GM12878 (cell line): ENCODE results near the gene FAM20A. TPM values are rescaled to one million over a fixed set of nuclear protein-coding genes. Genes with fewer than 3 reads are reported as not detected.

Experiments
- ATAC-seq: fragments of 200-7000 bp; cut with Tn5 transposase; 3 replicates; pipeline ENCODE4 v1.9.1; 2020; ENCODE audit warnings: mild to moderate bottlenecking, moderate library complexity
- BruUV-seq: library from RNA; stranded (reverse); fragments of 400-500 nt; replicated peaks from 2 replicates; lab custom pipeline; 2021; lab: Mats Ljungman, UMichigan
- CTCF ChIA-PET: fragments of 300-600 bp; sonication (Branson Sonifier 250); formaldehyde crosslinking; extraction: SDS; loops from one replicate; lab custom pipeline; 2021; ENCODE audit warnings: inconsistent platforms; lab: Yijun Ruan, JAX
- POLR2A ChIA-PET: fragments of 350-600 bp; formaldehyde crosslinking; extraction: SDS; loops from one replicate; lab custom pipeline; 2021; ENCODE audit warnings: inconsistent platforms; lab: Charles Lee
- RAD21 ChIA-PET: fragments of 300-600 bp; sonication (Branson Sonifier 250); formaldehyde crosslinking; loops from one replicate; lab custom pipeline; 2023; ENCODE audit warnings: antibody characterized with exemption; ENCODE audit not compliant: unreplicated experiment; lab: Charles Lee
- SMC1A ChIA-PET: fragments of 300-600 bp; sonication (Branson Sonifier 250); formaldehyde crosslinking; loops from one replicate; lab custom pipeline; 2023; ENCODE audit not compliant: unreplicated experiment, uncharacterized antibody; lab: Charles Lee
- DNase-seq: peaks from one replicate; pipeline ENCODE4 v3.0.0-alpha.2; 2011; ENCODE audit warnings: low read depth, low spot score
- FAIRE-seq: peaks from 3 replicates; lab custom pipeline; 2011; peaks lifted over from hg19 to GRCh38; lab: Jason Lieb, UNC
- H2AFZ ChIP-seq: 2 replicates; pipeline ENCODE4 v1.6.0; 2011; ENCODE audit warnings: low read depth, low read length, control low read depth; ENCODE audit not compliant: control insufficient read depth
- H3K27ac ChIP-seq: 2 replicates; pipeline ENCODE4 v1.5.1; 2011; ENCODE audit warnings: control low read depth; ENCODE audit not compliant: control insufficient read depth, insufficient read depth
- H3K27me3 ChIP-seq, 2 experiments: replicated peaks in 1 of 2; 2 replicates each; pipeline versions ENCODE4 v1.6.0 to v1.6.1; 2011; ENCODE audit warnings: low read length in 1 of 2; ENCODE audit not compliant: control insufficient read depth in 2 of 2, insufficient read depth in 2 of 2
- H3K36me3 ChIP-seq, 2 experiments: 2 replicates each; pipeline ENCODE4 v1.5.1; 2011; ENCODE audit warnings: low read length in 1 of 2; ENCODE audit not compliant: control insufficient read depth in 2 of 2, insufficient read depth in 2 of 2
- H3K4me1 ChIP-seq: 2 replicates; pipeline ENCODE4 v1.6.1; 2011; ENCODE audit warnings: mild to moderate bottlenecking, low read length, moderate library complexity, mixed read lengths; ENCODE audit not compliant: control insufficient read depth, insufficient read depth
- H3K4me2 ChIP-seq: 2 replicates; pipeline ENCODE4 v1.6.0; 2011; ENCODE audit warnings: control low read depth; ENCODE audit not compliant: control insufficient read depth, insufficient read depth
- H3K4me3 ChIP-seq: fragments of 200-600 bp; sonication (generic); 2 replicates; pipeline ENCODE4 v1.5.1; 2016
- H3K79me2 ChIP-seq: 2 replicates; pipeline ENCODE4 v1.6.0; 2011; ENCODE audit warnings: low read length; ENCODE audit not compliant: control insufficient read depth, insufficient read depth
- H3K9ac ChIP-seq: 2 replicates; pipeline ENCODE4 v1.8.0; 2011; ENCODE audit warnings: low read length, control low read depth, mixed read lengths; ENCODE audit not compliant: control insufficient read depth, insufficient read depth
- H3K9me3 ChIP-seq: replicated peaks from 3 replicates; pipeline ENCODE4 v1.5.1; 2011; ENCODE audit warnings: mild to moderate bottlenecking, low read length; ENCODE audit not compliant: control insufficient read depth, insufficient read depth
- H4K20me1 ChIP-seq: 2 replicates; pipeline ENCODE4 v1.6.0; 2011; ENCODE audit not compliant: control insufficient read depth, insufficient read depth
- CHD2 ChIP-seq: IDR thresholded peaks from 2 replicates; pipeline ENCODE4 v1.6.1; 2011; ENCODE audit warnings: low read depth, low read length, improper control_type of control experiment, borderline replicate concordance
- IKZF1 ChIP-seq: fragments of 450-650 bp; conservative IDR thresholded peaks from 2 replicates; pipeline ENCODE4 v1.6.1; 2017; ENCODE audit warnings: antibody characterized with exemption, mild to moderate bottlenecking
- KLF5 ChIP-seq: fragments of 450-650 bp; IDR thresholded peaks from 2 replicates; pipeline ENCODE4 v1.6.1; 2014; ENCODE audit warnings: mild to moderate bottlenecking; ENCODE audit not compliant: partially characterized antibody
- POLR2A ChIP-seq: IDR thresholded peaks from 2 replicates; pipeline ENCODE4 v1.6.1; 2011; ENCODE audit warnings: low read depth, mild to moderate bottlenecking, low read length
- POLR2AphosphoS5 ChIP-seq: IDR thresholded peaks from 2 replicates; pipeline ENCODE4 v1.6.1; 2011; ENCODE audit warnings: mild to moderate bottlenecking, low read length, inconsistent platforms
- RAD21 ChIP-seq: IDR thresholded peaks from 2 replicates; pipeline ENCODE4 v1.6.1; 2011; ENCODE audit warnings: mild to moderate bottlenecking, low read depth, low read length, moderate library complexity; ENCODE audit not compliant: insufficient read depth
- ZNF24 ChIP-seq: fragments of 450-650 bp; IDR thresholded peaks from 2 replicates; pipeline ENCODE4 v1.6.1; 2017; ENCODE audit warnings: antibody characterized with exemption, mild to moderate bottlenecking
- ZNF622 ChIP-seq: fragments of 450-650 bp; IDR thresholded peaks from 2 replicates; pipeline ENCODE4 v1.6.1; 2017; ENCODE audit warnings: mild to moderate bottlenecking, inconsistent platforms
- WGBS: methylation state at CpG from one replicate; pipeline ENCODE4 v1.1.6; 2016; ENCODE audit warnings: low lambda C conversion rate; ENCODE audit not compliant: insufficient replicate concordance, insufficient coverage; ENCODE audit errors: missing lambda C conversion rate; 5-methylcytosine and 5-hydroxymethylcytosine counted together
- in situ Hi-C: fragments of 300-500 bp; cut with MboI; formaldehyde crosslinking; loops from 9 replicates; pipeline ENCODE4 v1.14.3; 2018; ENCODE audit warnings: mixed read lengths
- intact Hi-C: fragments of 100-400 bp; cut with micrococcal nuclease; formaldehyde crosslinking; loops from one replicate; pipeline ENCODE4 v1.14.2; 2022; ENCODE audit not compliant: unreplicated experiment
- polyA plus RNA-seq, 11 experiments: library from polyadenylated mRNA; depleted of rRNA in 4 of 11; unstranded in 6 of 11; stranded (reverse) in 5 of 11; fragments of >200 nt; fragmentation: Nextera tagmentation in 4 of 11; fragmentation: Illumina TruSeq in 1 of 11; extraction: Ambion mirVana in 4 of 11; extraction: Trizol in 1 of 11; gene quantifications; 1 replicate in 1 of 11; 2 replicates in 10 of 11; pipeline versions ENCODE4 v1.2.1 to v1.2.3, GENCODE V29; 2011 to 2016; ENCODE audit warnings: inconsistent platforms in 2 of 11, missing spikeins in 2 of 11, low read depth in 1 of 11
- total RNA-seq, 4 experiments: library from RNA; depleted of rRNA in 3 of 4; stranded (reverse); fragments of >200 nt in 3 of 4; fragmentation: Illumina TruSeq in 1 of 4; extraction: Trizol in 1 of 4; gene quantifications; 2 replicates each; pipeline versions ENCODE4 v1.2.1 to v1.2.3, GENCODE V29; 2013 to 2021
- TF ChIP-seq, protein P1 (sequence below), 3 experiments: IDR thresholded peaks in 2 of 3; conservative IDR thresholded peaks in 1 of 3; 2 replicates each; pipeline ENCODE4 v1.5.1; 2011; ENCODE audit warnings: low read depth in 3 of 3, low read length in 3 of 3, mild to moderate bottlenecking in 3 of 3, control low read depth in 2 of 3, moderate library complexity in 2 of 3, inconsistent platforms in 1 of 3, mixed read lengths in 1 of 3; ENCODE audit not compliant: control insufficient read depth in 2 of 3, insufficient read depth in 1 of 3; ENCODE audit errors: extremely low read depth in 1 of 3

The FAM20A gene
- total and polyA plus RNA-seq, 10 of the 15 experiments (the other 5 are each of a cell fraction or from before 2014, with no cell fraction given): 0.13 TPM; not detected in 9

DNA sequence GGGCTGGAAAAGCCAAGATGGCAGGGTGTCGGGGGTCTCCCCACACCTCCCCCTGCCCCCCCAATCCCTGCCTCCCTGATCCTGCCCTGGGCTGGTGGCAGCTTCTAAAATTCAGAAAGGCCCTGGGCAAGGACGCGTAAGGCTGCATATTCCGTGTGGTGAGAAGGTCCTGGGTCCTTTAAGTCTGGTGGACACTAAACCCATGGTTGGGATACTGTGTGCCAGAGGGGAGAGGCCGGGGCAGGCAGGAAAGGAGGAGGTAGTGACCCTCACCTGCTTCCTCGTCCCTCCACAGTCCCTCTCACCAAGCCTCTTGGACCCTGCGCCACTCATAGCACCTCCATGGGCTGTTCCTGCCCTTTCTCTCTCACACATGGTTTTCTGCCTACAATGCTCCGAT, 60.2 kb downstream of the FAM20A start:
- Histone ChIP-seq H3K9ac (no peak overlapping the region), H3K36me3 (peaks cover 4 to 12% of the 10 kb centered on the region in 2 experiments), H3K4me1 (no peaks in the 10 kb centered on the region), H3K27me3 (no peaks in the 10 kb centered on the region), H3K4me3 (no peak overlapping the region), H3K4me2 (no peak overlapping the region), H2AFZ (no peak overlapping the region), H3K9me3 (no peaks in the 10 kb centered on the region), H4K20me1 (no peaks in the 10 kb centered on the region), H3K79me2 (no peaks in the 10 kb centered on the region), H3K27ac (no peak overlapping the region)
- TF ChIP-seq ZNF24: no peak
- no peak for TF ChIP-seq IKZF1
- no peak for TF ChIP-seq ZNF622
- no peak for TF ChIP-seq CHD2
- no peak for FAIRE-seq
- 70% methylated on average over 8 of the region's 8 CpGs for WGBS
- CTCF ChIA-PET: no interaction called here
- BruUV-seq: no TSS peak
- POLR2A ChIA-PET: no interaction called here
- RAD21 ChIA-PET: no interaction called here
- DNase-seq: no peak
- intact Hi-C loops: no loop called here
- in situ Hi-C loops: no loop called here
- no peak for ATAC-seq
- SMC1A ChIA-PET: no interaction called here

DNA sequence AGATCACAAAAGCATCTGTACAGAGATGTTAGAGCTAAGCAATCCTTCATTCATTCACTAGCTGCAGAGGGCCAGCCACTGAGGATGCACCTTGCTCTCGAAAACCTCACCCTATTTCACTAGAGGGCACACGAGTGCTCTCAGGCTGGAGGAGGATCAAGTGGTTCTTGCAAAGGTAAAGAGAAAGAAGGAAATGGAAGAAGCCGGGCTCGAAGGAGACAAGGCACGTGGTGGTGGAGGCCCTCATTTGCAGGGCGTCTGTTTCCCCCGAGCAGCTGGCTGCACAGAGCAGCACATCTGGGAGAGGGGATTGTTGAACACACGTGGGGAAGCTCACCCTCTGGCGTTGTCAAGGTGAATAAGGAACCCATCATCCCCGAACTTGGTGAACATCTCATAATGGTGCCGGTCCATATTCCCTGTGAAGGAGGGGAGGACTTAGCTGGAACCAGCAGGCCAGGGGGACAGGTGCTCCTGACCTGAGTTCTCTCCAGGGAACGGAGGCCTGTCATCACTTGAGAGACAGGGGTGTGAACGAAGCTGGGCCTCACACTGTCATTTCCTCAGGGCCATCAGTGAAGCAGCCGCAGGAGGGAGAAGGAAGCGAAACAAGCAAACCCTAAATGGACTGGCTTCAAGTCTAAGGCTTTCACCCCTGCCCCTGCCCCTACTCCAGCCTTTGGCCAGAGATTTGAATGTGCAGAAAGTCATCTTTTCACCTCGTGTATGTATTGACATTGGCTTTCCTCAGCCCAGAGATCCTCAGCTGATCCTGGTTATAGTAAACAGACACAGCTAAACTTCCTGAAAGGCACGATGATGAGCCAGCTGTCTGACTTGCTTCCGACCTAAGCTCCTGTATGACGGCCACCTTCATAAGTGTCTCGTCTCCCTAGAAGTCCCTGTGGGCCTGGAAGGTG, 61.4 kb downstream of the FAM20A start:
- Histone ChIP-seq H3K27me3 (no peaks in the 10 kb centered on the region), H3K4me3 (no peak overlapping the region), H2AFZ (no peak overlapping the region), H3K36me3 (peaks cover 4 to 12% of the 10 kb centered on the region in 2 experiments), H3K9ac (no peak overlapping the region), H3K79me2 (no peaks in the 10 kb centered on the region), H3K27ac (no peak overlapping the region), H3K4me2 (no peak overlapping the region), H3K4me1 (no peaks in the 10 kb centered on the region), H3K9me3 (no peaks in the 10 kb centered on the region), H4K20me1 (no peaks in the 10 kb centered on the region)
- ChIA-PET CTCF (interaction anchor here (0.6 to 2.1 kb wide), 2 partner anchors 75 to 1208 kb away, joined by 3 to 12 read pairs; no protein-coding TSS in a partner anchor), RAD21 (no interaction called here), POLR2A (interaction anchor here (0.6 kb wide), 1 partner anchor 149 kb away, joined by 4 read pairs; no protein-coding TSS in a partner anchor), SMC1A (interaction anchor here (0.6 to 1.5 kb wide), 2 partner anchors 41 to 804 kb away, joined by 3 to 5 read pairs; no protein-coding TSS in a partner anchor)
- no TSS peak for BruUV-seq
- intact Hi-C loops (loop anchor here (5.0 kb wide), 1 partner anchor 222 kb away; no protein-coding TSS in a partner anchor), in situ Hi-C loops (loop anchor here (10.0 kb wide), 1 partner anchor 705 kb away; no protein-coding TSS in a partner anchor)
- ATAC-seq: peak; percentile 53
- FAIRE-seq: no peak
- no peak for DNase-seq
- TF ChIP-seq, protein P1, sequence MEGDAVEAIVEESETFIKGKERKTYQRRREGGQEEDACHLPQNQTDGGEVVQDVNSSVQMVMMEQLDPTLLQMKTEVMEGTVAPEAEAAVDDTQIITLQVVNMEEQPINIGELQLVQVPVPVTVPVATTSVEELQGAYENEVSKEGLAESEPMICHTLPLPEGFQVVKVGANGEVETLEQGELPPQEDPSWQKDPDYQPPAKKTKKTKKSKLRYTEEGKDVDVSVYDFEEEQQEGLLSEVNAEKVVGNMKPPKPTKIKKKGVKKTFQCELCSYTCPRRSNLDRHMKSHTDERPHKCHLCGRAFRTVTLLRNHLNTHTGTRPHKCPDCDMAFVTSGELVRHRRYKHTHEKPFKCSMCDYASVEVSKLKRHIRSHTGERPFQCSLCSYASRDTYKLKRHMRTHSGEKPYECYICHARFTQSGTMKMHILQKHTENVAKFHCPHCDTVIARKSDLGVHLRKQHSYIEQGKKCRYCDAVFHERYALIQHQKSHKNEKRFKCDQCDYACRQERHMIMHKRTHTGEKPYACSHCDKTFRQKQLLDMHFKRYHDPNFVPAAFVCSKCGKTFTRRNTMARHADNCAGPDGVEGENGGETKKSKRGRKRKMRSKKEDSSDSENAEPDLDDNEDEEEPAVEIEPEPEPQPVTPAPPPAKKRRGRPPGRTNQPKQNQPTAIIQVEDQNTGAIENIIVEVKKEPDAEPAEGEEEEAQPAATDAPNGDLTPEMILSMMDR (IDR thresholded peaks at IDR 0.05 in 2 of 3, conservative IDR thresholded peaks at IDR 0.05 in 1 of 3; ENCODE audit: control insufficient read depth in 2 of 3, extremely low read depth in 1 of 3, insufficient read depth in 1 of 3, low read depth in 3 of 3, low read length in 3 of 3): peak in 2 of 3 experiments; percentile 6 to 29; a peak in 3 of 6 replicates
- TF ChIP-seq POLR2A (peak; percentile 6; the same call in 1 of the 2 replicates), POLR2AphosphoS5 (peak; percentile 21; the same call in 1 of the 2 replicates), RAD21 (peak; percentile 33; the same call in 1 of the 2 replicates), KLF5 (no peak)
- 70% methylated on average over 20 of the region's 20 CpGs for WGBS
